GM13977 (cell line): ENCODE results near the gene CAMKK1.

Experiments used
- DNase-seq: peaks from one replicate; pipeline ENCODE4 v3.0.0; 2012; ENCODE audit warnings: low spot score
- CTCF ChIP-seq: IDR thresholded peaks from 2 replicates; pipeline ENCODE4 v1.5.1; 2012; ENCODE audit warnings: mild to moderate bottlenecking, control low read depth; ENCODE audit not compliant: insufficient read depth; ENCODE audit errors: extremely low read depth, missing control alignments
- in situ Hi-C: fragments of 300-500 bp; cut with MboI; formaldehyde crosslinking; loops from one replicate; pipeline ENCODE4 v1.12.0; 2022; ENCODE audit warnings: low sequenced_read_pairs, low pct_unique_long_range_greater_than_20kb, mixed read lengths, inconsistent platforms; ENCODE audit not compliant: unreplicated experiment

Gene CAMKK1

GRCh38 chr17:3923466-3924190 lies 30.8 kb upstream of the CAMKK1 start:
- no peak for DNase-seq
- in situ Hi-C loops: no loop called here
- TF ChIP-seq CTCF: no peak

GRCh38 chr17:3922765-3923164 lies 29.9 kb upstream of the CAMKK1 start:
- TF ChIP-seq CTCF: no peak
- in situ Hi-C loops: no loop called here
- DNase-seq: no peak

GRCh38 chr17:3921502-3922319 lies 28.9 kb upstream of the CAMKK1 start:
- in situ Hi-C loops: no loop called here
- no peak for DNase-seq
- TF ChIP-seq CTCF: no peak

- no peak for TF ChIP-seq CTCF
- in situ Hi-C loops: no loop called here
- DNase-seq: no peak
Observed at GRCh38 chr17:3921006-3921405, 28.2 kb upstream of the CAMKK1 start.

GRCh38 chr17:3919123-3919624 lies 26.3 kb upstream of the CAMKK1 start:
- TF ChIP-seq CTCF: no peak
- DNase-seq: no peak
- in situ Hi-C loops: loop anchor here (10.0 kb wide), 1 partner anchor 76 kb away; no protein-coding TSS in a partner anchor

- no peak for DNase-seq
- TF ChIP-seq CTCF: no peak
- in situ Hi-C loops: loop anchor here (10.0 kb wide), 1 partner anchor 76 kb away; no protein-coding TSS in a partner anchor
Observed at GRCh38 chr17:3918372-3919122, 25.7 kb upstream of the CAMKK1 start.
